DMS53 (cell line): Measurements from ENCODE around the gene C1QTNF1.
A peak's percentile ranks its signal among the peaks of the same experiment; 100 is the strongest.
"Not testable (repeated sequence)": the region's sequence is repeated elsewhere in the genome, so short reads cannot be mapped to it uniquely, and the experiment has no call there.

Experiments used
- DNase-seq: peaks from one replicate; lab custom pipeline; 2025; lab: John Stamatoyannopoulos, UW

Gene C1QTNF1

GRCh38 chr17:79024901-79025737 is 1.1 kb downstream of the C1QTNF1 start:
- DNase-seq = peak; percentile 56

GRCh38 chr17:79026376-79027273 is 2.7 kb downstream of the C1QTNF1 start:
- peak; percentile 94 for DNase-seq

GRCh38 chr17:79027274-79027924 is 3.4 kb downstream of the C1QTNF1 start:
- peak; percentile 58 for DNase-seq

GRCh38 chr17:79027925-79028491 is 4.0 kb downstream of the C1QTNF1 start:
- no peak for DNase-seq

GRCh38 chr17:79028496-79029326 is 4.7 kb downstream of the C1QTNF1 start:
- peak; percentile 15 for DNase-seq

- no peak for DNase-seq
Measured at GRCh38 chr17:79029327-79030009, 5.5 kb downstream of the C1QTNF1 start.

GRCh38 chr17:79030636-79031035 is 6.7 kb downstream of the C1QTNF1 start:
- DNase-seq = not testable (repeated sequence)

GRCh38 chr17:79031996-79032875 is 8.3 kb downstream of the C1QTNF1 start:
- no peak for DNase-seq

GRCh38 chr17:79033046-79033616 is 9.2 kb downstream of the C1QTNF1 start:
- no peak for DNase-seq

- no peak for DNase-seq
Measured at GRCh38 chr17:79033741-79034501, 10.0 kb downstream of the C1QTNF1 start.

- DNase-seq = no peak
Measured at GRCh38 chr17:79034931-79035485, 11.0 kb downstream of the C1QTNF1 start.

GRCh38 chr17:79035686-79036085 is 11.7 kb downstream of the C1QTNF1 start:
- DNase-seq = no peak

- DNase-seq = no peak
Measured at GRCh38 chr17:79036181-79036580, 12.2 kb downstream of the C1QTNF1 start.

GRCh38 chr17:79036596-79036995 is 12.6 kb downstream of the C1QTNF1 start:
- no peak for DNase-seq

- DNase-seq = no peak
Measured at GRCh38 chr17:79038545-79039135, 14.7 kb downstream of the C1QTNF1 start.

GRCh38 chr17:79039171-79039570 is 15.2 kb downstream of the C1QTNF1 start:
- no peak for DNase-seq

- DNase-seq = no peak
Measured at GRCh38 chr17:79039886-79040285, 15.9 kb downstream of the C1QTNF1 start.
